ENCODE results near the gene BPGM.

DNA sequence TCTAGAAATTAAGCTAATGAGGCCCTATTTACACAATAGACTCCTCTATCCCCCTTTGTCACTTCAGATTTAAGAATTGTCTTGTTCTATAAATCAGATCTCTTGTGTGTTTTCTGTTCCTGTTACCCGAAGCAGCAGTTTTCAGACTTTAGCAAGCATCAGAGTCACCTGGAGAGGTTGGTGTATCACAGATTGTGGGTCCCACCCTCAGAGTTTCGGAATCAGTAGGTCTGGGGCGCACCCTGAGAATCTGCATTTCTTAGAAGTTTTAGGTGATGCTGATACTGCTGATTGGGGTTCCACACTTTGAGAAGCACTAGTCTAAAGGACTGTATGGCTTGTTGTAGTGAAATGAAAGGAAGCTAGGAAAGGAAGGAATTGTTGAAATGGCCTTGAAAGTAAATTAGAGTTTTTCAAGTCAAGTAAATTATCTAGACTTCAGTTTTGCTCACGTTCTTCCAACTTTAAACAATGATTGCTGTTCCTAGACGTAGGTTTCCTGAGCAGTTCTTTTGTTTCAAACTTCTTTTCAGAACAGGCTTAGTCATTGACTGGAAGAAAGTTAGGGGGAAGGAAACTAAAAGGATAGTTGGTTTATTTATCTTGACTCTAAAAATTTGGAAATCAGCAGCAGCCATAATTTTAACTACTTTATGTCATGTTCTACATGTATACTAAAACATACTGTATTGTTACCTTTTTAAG, 15.7 kb downstream of the BPGM start:
- TF ChIP-seq, protein P1, sequence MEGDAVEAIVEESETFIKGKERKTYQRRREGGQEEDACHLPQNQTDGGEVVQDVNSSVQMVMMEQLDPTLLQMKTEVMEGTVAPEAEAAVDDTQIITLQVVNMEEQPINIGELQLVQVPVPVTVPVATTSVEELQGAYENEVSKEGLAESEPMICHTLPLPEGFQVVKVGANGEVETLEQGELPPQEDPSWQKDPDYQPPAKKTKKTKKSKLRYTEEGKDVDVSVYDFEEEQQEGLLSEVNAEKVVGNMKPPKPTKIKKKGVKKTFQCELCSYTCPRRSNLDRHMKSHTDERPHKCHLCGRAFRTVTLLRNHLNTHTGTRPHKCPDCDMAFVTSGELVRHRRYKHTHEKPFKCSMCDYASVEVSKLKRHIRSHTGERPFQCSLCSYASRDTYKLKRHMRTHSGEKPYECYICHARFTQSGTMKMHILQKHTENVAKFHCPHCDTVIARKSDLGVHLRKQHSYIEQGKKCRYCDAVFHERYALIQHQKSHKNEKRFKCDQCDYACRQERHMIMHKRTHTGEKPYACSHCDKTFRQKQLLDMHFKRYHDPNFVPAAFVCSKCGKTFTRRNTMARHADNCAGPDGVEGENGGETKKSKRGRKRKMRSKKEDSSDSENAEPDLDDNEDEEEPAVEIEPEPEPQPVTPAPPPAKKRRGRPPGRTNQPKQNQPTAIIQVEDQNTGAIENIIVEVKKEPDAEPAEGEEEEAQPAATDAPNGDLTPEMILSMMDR (IDR thresholded peaks at IDR 0.05; ENCODE audit: low read length), result no peak
- no peak for TF ChIP-seq EZH2 (IDR thresholded peaks at IDR 0.05; ENCODE audit: borderline replicate concordance, low read length)
